ENCODE data around the gene ANO1. TPM values are rescaled to one million over a fixed set of nuclear protein-coding genes. Genes with fewer than 3 reads are reported as not detected.
A peak's percentile ranks its signal among the peaks of the same experiment; 100 is the strongest.

The ANO1 gene
- total and polyA plus RNA-seq, 2 of the 8 experiments (the other 6 are each of a cell fraction or from before 2014, with no cell fraction given): 4.7 to 5.0 TPM

DNA sequence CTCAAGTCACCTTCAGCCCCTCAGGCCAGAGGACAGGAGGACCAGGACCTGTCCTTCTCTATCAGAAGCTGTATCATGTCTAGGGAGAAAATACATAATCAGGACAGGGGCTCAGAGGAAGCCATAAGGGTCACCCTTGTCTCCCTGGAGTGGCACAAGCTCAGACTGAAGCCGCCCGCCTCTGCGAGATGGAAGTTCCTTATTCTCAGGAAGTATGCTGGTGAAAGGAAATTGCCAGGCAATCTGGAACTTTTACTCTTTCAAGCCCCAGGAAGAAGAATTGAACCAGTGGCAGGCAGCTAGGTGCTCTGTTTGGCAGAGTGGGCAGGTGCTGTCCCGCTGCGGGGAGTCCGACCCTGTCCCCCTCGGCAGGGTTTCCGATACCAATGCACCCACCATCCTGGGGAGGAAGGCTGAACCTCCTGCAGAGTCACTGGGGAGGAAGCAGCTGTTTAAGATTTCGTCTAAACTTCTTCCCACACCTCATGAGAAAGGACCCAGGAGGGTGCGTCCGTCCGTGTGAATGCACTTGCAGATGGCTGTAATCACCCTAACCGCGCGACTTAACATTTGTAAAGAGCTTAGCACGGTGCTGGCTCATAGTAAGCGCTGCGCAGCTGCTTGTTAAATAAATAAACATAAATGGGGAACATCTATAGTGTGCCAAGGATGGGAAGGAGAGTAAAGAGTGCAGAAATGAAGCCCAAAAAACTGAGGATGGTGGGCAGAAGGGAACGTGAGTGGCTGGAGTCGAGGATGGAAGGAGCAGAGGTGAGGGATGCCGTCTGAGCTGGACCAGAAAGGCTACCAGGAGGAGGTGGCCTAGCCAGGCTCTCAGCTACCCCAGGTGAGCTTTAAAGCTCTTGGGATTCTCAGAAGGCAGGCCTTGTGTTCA is 5.0 kb upstream of the ANO1 start:
- H3K27me3 ChIP-seq (replicated peaks in 1 of 4; ENCODE audit: control insufficient read depth in 3 of 4, extremely low read depth in 1 of 4, insufficient read depth in 3 of 4, low read length in 3 of 4): peaks cover 13 to 41% (median 30%) of the 10 kb centered on the region in 4 experiments
- no peak for TF ChIP-seq HDAC6 (IDR thresholded peaks at IDR 0.05; ENCODE audit: low read depth, low read length)
- TF ChIP-seq CTCF (IDR thresholded peaks at IDR 0.05; ENCODE audit: control extremely low read depth in 1 of 3, insufficient read depth in 1 of 3, low read depth in 1 of 3, low read length in 3 of 3): no peak
- TF ChIP-seq POLR2AphosphoS5 (IDR thresholded peaks at IDR 0.05; ENCODE audit: low read depth, low read length): no peak
- TF ChIP-seq USF2 (IDR thresholded peaks at IDR 0.05; ENCODE audit: low read length): no peak
- no peak for TF ChIP-seq SUZ12 (IDR thresholded peaks at IDR 0.05; ENCODE audit: low read length)
- TF ChIP-seq GABPA (IDR thresholded peaks at IDR 0.05; ENCODE audit: borderline replicate concordance, insufficient read depth, low read length): no peak

More for the DNA sequence above, 5.0 kb upstream of the ANO1 start:
- H4K8ac ChIP-seq (ENCODE audit: extremely low read depth, insufficient read depth, low read length): no peak overlapping the region
- H2BK15ac ChIP-seq (ENCODE audit: low read length): peak overlapping the region; percentile 55
- H3K79me1 ChIP-seq (ENCODE audit: low read depth, low read length): no peaks in the 10 kb centered on the region
- H4K20me1 ChIP-seq (replicated peaks in 1 of 2; ENCODE audit: control insufficient read depth in 1 of 2, insufficient read depth in 2 of 2, low read length in 2 of 2): no peaks in the 10 kb centered on the region
- peaks cover 8% of the 10 kb centered on the region; the same call in 1 of the 2 replicates for H3K23me2 ChIP-seq (ENCODE audit: low read depth, low read length)
- DNase-seq (ENCODE audit: low read depth in 1 of 2, low spot score in 2 of 2) (peak in 1 of 2 experiments; percentile 58), FAIRE-seq (peak; percentile 36)
- H4K91ac ChIP-seq (replicated peaks; ENCODE audit: insufficient read length, low read length): peak overlapping the region; percentile 75
- H2AK5ac ChIP-seq (ENCODE audit: low read depth, low read length): no peak overlapping the region; the same call in 1 of the 2 replicates
- no peaks in the 10 kb centered on the region for H3K9me3 ChIP-seq (ENCODE audit: insufficient read depth in 2 of 2, low read depth in 1 of 2, low read length in 1 of 2)
- H3K4me1 ChIP-seq (replicated peaks in 1 of 4; ENCODE audit: control insufficient read depth in 3 of 4, insufficient read depth in 4 of 4, low read length in 3 of 4): peaks cover 13 to 44% (median 22%) of the 10 kb centered on the region in 4 experiments
- CTCF ChIA-PET (ENCODE audit: partially characterized antibody): interaction anchor here (0.6 to 11.2 kb wide), 20 partner anchors 10 to 1233 kb away, joined by 3 to 103 read pairs (median 4); no protein-coding TSS in a partner anchor
- peak overlapping the region; percentile 58 to 61 for H3K4me2 ChIP-seq (ENCODE audit: insufficient read depth in 1 of 2, low read depth in 2 of 2, low read length in 2 of 2)
- H2BK20ac ChIP-seq (ENCODE audit: low read length): peak overlapping the region; percentile 67
- H2BK5ac ChIP-seq (ENCODE audit: low read depth, low read length): peak overlapping the region; percentile 54; the same call in 1 of the 2 replicates
- no peak overlapping the region for H3K27ac ChIP-seq (ENCODE audit: low read depth, low read length)
- peak overlapping the region; percentile 77 for H2BK120ac ChIP-seq (replicated peaks; ENCODE audit: low read depth, low read length)
- peak overlapping the region; percentile 96; the same call in 1 of the 2 replicates for H2BK12ac ChIP-seq (ENCODE audit: low read depth, low read length)
- no peak overlapping the region for H2AFZ ChIP-seq (ENCODE audit: low read length)
- H3K23ac ChIP-seq (ENCODE audit: insufficient read length): no peak overlapping the region
- H3K18ac ChIP-seq (ENCODE audit: extremely low read depth, low read length): peak overlapping the region; percentile 83
- H3K4me3 ChIP-seq (ENCODE audit: extremely low read depth in 1 of 4, insufficient read depth in 2 of 4, low read depth in 3 of 4, low read length in 4 of 4): peak overlapping the region in 1 of 4 experiments; percentile 33; a peak in 1 of 8 replicates
- H3K9ac ChIP-seq (replicated peaks in 1 of 4; ENCODE audit: extremely low read depth in 1 of 4, low read depth in 3 of 4, low read length in 3 of 4): no peak overlapping the region
- WGBS, 2 experiments (ENCODE audit: extremely low coverage in 1 of 2, insufficient coverage in 1 of 2, insufficient read length in 1 of 2, insufficient replicate concordance in 2 of 2, low coverage in 1 of 2, low lambda C conversion rate in 2 of 2, missing lambda C conversion rate in 1 of 2): 11% methylated on average over 19 of the region's 21 CpGs; no CpG with 5 or more reads in 1 of the 2 experiments
- no peak overlapping the region for H4K5ac ChIP-seq (ENCODE audit: insufficient read length, low read depth, low read length)
- no peak overlapping the region for H3K14ac ChIP-seq (ENCODE audit: insufficient read length)
- H3K4ac ChIP-seq (replicated peaks; ENCODE audit: insufficient read length, low read depth, low read length): peak overlapping the region; percentile 72
- POLR2A ChIA-PET (ENCODE audit: partially characterized antibody): interaction anchor here (0.6 to 1.4 kb wide), 4 partner anchors 12 to 122 kb away, joined by 3 read pairs; no protein-coding TSS in a partner anchor
- no peaks in the 10 kb centered on the region for H3K79me2 ChIP-seq (ENCODE audit: control insufficient read depth in 1 of 2, insufficient read depth in 2 of 2, low read length in 2 of 2)
- H3K56ac ChIP-seq (replicated peaks; ENCODE audit: insufficient read length, low read depth, low read length): peak overlapping the region; percentile 17
- no peaks in the 10 kb centered on the region for H3K36me3 ChIP-seq (ENCODE audit: control insufficient read depth in 2 of 4, insufficient read depth in 4 of 4, low read length in 3 of 4)
